Measurements from ENCODE around the gene TNFRSF18. TPM values are rescaled to one million over a fixed set of nuclear protein-coding genes. Genes with fewer than 3 reads are reported as not detected.

The TNFRSF18 gene
- total RNA-seq, 1 donor from 2014 or later = not detected

DNA sequence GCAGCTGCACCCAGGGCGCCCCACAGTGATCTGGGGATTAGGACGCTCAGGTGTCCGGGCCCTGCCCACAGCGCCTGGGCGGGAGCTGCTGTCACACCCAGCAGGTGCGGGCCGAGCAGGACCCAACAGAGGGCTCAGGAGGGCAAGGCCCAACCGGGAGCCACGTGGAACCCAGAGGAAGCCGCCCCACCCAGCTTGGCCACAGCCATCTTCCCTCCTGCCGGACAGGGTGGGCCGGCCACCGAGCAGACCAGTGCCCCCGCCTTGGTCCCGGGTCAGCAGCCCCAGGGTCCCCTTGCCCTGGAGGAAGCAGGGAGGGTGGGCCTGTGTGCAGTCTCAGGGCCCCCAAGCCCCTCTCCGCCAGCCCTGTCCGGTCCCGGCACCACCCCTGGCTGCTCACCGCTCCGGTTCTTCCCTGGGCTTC, 39.0 kb downstream of the TNFRSF18 start:
- DNase-seq = no peak

DNA sequence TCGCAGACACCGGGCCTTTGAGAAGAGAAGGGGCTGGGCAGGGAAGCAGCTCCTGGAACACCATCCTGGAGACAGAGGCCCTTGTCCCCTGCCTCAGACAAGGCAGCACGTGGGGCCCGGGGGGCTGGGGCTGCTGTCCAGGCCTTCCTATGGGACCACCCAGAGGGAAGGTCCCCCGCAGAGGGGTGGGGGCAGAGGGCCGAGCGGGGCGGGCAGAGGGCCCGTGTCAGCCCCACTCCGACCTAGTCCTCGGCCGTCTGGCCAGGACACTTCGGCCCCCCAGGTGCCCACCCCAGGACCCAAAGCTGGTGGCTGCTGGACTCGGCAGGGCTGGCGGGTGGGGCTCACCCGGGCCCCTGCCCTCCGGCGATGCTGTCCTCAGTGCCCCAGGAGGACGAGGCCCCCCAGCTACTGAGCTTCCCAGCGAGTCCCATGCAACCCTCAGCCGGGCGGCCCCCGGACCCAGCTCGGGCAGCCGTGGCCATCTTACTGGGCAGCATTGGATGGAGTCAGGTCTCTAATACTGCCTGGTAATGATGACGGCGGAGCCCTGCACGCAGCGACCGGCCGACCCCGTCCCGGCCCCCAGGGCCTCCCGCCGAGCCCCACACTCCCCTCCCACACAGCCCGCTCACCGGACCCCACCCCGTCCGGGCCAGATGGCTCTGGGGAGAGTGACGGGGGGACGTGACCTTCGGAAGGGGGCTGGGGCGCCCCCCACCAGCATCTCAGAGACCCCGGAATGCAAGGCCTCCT, 39.6 kb downstream of the TNFRSF18 start:
- Histone ChIP-seq H3K4me3 (no peak overlapping the region), H3K9me3 (replicated peaks) (no peaks in the 10 kb centered on the region), H3K27ac (replicated peaks) (no peak overlapping the region), H3K4me1 (no peaks in the 10 kb centered on the region), H3K36me3 (no peaks in the 10 kb centered on the region), H3K27me3 (ENCODE audit: low read depth) (peaks cover 100% of the 10 kb centered on the region)
- TF ChIP-seq, protein P1, sequence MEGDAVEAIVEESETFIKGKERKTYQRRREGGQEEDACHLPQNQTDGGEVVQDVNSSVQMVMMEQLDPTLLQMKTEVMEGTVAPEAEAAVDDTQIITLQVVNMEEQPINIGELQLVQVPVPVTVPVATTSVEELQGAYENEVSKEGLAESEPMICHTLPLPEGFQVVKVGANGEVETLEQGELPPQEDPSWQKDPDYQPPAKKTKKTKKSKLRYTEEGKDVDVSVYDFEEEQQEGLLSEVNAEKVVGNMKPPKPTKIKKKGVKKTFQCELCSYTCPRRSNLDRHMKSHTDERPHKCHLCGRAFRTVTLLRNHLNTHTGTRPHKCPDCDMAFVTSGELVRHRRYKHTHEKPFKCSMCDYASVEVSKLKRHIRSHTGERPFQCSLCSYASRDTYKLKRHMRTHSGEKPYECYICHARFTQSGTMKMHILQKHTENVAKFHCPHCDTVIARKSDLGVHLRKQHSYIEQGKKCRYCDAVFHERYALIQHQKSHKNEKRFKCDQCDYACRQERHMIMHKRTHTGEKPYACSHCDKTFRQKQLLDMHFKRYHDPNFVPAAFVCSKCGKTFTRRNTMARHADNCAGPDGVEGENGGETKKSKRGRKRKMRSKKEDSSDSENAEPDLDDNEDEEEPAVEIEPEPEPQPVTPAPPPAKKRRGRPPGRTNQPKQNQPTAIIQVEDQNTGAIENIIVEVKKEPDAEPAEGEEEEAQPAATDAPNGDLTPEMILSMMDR (IDR thresholded peaks at IDR 0.05; ENCODE audit: borderline replicate concordance) = no peak
- DNase-seq = no peak
- intact Hi-C loops (cut with micrococcal nuclease) = no loop called here

More for the DNA sequence above, 39.0 kb downstream of the TNFRSF18 start:
- Histone ChIP-seq H3K27ac (replicated peaks) (no peak overlapping the region), H3K9me3 (replicated peaks) (no peaks in the 10 kb centered on the region), H3K4me3 (no peak overlapping the region), H3K36me3 (no peaks in the 10 kb centered on the region), H3K4me1 (no peaks in the 10 kb centered on the region), H3K27me3 (ENCODE audit: low read depth) (peaks cover 100% of the 10 kb centered on the region)
- intact Hi-C loops (cut with micrococcal nuclease) = no loop called here
- TF ChIP-seq, protein P1 (IDR thresholded peaks at IDR 0.05; ENCODE audit: borderline replicate concordance) = no peak

DNA sequence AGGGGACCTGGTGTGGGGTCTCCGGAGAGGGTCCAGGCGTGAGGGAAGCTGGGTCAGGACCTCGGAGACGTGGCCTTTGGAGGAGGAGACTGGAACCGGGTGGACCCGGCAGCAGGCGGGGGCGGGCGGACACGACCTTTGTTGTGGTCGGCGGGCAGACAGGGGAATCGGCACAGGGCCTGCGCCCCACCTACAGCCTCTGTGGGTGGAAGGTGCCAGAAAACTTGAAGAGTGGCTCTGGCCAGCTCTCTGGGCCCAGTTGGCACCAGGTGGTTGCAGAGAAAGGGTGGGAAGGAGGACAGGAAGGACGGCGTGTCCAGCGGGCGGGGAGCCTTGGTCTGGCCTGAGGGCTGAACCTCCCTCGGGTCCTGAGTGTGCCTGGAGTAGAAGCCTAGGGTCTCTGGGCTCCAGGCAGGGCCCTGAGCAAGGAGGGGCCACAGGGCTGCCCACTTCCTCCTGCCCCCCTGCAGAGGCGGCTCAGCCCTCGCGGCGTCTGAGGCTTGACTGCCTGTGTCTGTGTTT, 40.4 kb downstream of the TNFRSF18 start:
- no peak for DNase-seq
- H3K9me3 ChIP-seq (replicated peaks) = no peaks in the 10 kb centered on the region
- intact Hi-C loops (cut with micrococcal nuclease) = no loop called here
- H3K4me1 ChIP-seq = no peaks in the 10 kb centered on the region
- no peaks in the 10 kb centered on the region for H3K36me3 ChIP-seq
- H3K27me3 ChIP-seq (ENCODE audit: low read depth) = peaks cover 100% of the 10 kb centered on the region
- no peak overlapping the region for H3K27ac ChIP-seq (replicated peaks)
- no peak overlapping the region for H3K4me3 ChIP-seq
- TF ChIP-seq, protein P1 (IDR thresholded peaks at IDR 0.05; ENCODE audit: borderline replicate concordance) = no peak

DNA sequence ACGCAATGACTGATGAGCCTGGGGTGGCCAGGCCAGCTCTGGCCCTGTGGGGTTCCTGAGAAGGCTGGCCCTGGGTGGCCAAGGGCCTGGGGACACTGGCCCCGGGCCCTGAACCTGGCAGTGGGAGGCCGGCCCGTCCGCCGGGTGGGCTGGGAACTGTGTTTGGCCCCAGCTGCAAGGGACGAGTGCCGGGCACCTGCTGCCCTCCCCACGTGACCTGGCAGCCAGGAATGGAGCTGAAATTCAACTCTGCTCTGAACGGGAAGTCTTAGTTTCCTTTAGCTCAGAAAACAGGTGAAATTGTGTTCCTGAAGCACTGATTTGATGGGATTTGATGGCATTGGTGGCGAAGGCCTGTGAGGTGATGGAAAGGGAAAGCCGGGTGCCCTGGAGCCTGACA, 40.9 kb downstream of the TNFRSF18 start:
- H3K36me3 ChIP-seq = no peaks in the 10 kb centered on the region
- no peaks in the 10 kb centered on the region for H3K9me3 ChIP-seq (replicated peaks)
- DNase-seq = no peak
- intact Hi-C loops (cut with micrococcal nuclease) = no loop called here
- peaks cover 99% of the 10 kb centered on the region for H3K27me3 ChIP-seq (ENCODE audit: low read depth)
- H3K4me3 ChIP-seq = no peak overlapping the region
- no peak overlapping the region for H3K27ac ChIP-seq (replicated peaks)
- TF ChIP-seq, protein P1 (IDR thresholded peaks at IDR 0.05; ENCODE audit: borderline replicate concordance) = no peak
- no peaks in the 10 kb centered on the region for H3K4me1 ChIP-seq

DNA sequence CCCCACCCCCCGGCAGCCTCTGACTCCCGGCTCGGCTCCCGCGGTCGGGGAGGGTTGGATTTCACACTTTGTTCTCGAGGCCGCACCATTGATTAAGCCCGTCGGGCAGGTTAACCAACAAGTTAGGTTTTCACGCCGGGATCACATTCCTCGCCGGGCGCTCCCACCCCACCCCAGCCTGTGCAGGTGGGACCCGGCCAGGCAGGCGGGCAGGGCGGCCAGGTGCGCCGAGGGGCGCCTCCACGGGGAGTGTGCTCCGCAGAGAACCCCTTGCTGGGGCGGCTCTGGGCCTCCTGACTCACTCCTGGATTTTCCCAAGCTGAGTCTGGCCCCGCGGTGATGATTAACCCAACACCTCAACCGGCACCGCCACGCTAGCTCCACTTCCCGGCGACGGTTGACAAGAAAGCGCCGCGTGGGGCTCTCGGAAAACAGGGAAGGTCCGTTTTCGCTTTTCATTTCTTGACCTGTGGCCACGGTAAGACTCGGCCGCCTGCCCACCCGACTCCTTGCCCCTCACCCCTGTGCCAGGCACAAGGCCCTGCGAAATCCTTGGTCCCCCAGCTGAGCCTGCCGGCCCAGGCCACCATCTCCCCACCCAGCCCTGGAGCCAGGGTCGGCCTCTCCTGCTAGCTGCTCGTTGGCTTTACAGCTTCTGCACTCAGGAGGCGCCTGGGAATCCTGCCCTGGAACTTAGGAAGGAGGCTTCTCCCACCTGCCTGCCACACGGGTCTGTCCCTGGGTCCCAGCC, 41.5 kb downstream of the TNFRSF18 start:
- H3K4me3 ChIP-seq = no peak overlapping the region
- H3K36me3 ChIP-seq = no peaks in the 10 kb centered on the region
- intact Hi-C loops (cut with micrococcal nuclease) = no loop called here
- no peaks in the 10 kb centered on the region for H3K4me1 ChIP-seq
- no peak for DNase-seq
- H3K27me3 ChIP-seq (ENCODE audit: low read depth) = peaks cover 99% of the 10 kb centered on the region
- no peaks in the 10 kb centered on the region for H3K9me3 ChIP-seq (replicated peaks)
- no peak overlapping the region for H3K27ac ChIP-seq (replicated peaks)
- TF ChIP-seq, protein P1 (IDR thresholded peaks at IDR 0.05; ENCODE audit: borderline replicate concordance) = no peak

Measured in left ventricle myocardium inferior (tissue), 1 donor.